GM12878 (cell line): Measurements from ENCODE around the gene CCDC8.

Experiments
- CTCF ChIP-seq, 3 experiments: IDR thresholded peaks in 2 of 3; conservative IDR thresholded peaks in 1 of 3; 2 replicates each; pipeline ENCODE4 v1.5.1; 2011; ENCODE audit warnings: low read depth in 3 of 3, low read length in 3 of 3, mild to moderate bottlenecking in 3 of 3, control low read depth in 2 of 3, moderate library complexity in 2 of 3, inconsistent platforms in 1 of 3, mixed read lengths in 1 of 3; ENCODE audit not compliant: control insufficient read depth in 2 of 3, insufficient read depth in 1 of 3; ENCODE audit errors: extremely low read depth in 1 of 3
- MTA3 ChIP-seq: IDR thresholded peaks from 2 replicates; pipeline ENCODE4 v1.6.1; 2012; ENCODE audit warnings: low read length, inconsistent platforms, borderline replicate concordance
- MXI1 ChIP-seq: fragments of 150-350 bp; IDR thresholded peaks from 2 replicates; pipeline ENCODE4 v1.6.1; 2011; ENCODE audit warnings: low read depth, mild to moderate bottlenecking, inconsistent platforms, low read length, improper control_type of control experiment
- POLR2A ChIP-seq: IDR thresholded peaks from 2 replicates; pipeline ENCODE4 v1.6.1; 2011; ENCODE audit warnings: low read depth, mild to moderate bottlenecking, low read length
- SIN3A ChIP-seq: IDR thresholded peaks from 2 replicates; pipeline ENCODE4 v1.6.1; 2012; ENCODE audit warnings: low read depth, low read length, improper control_type of control experiment
- ZBTB4 ChIP-seq: fragments of 450-650 bp; formaldehyde crosslinking; IDR thresholded peaks from 2 replicates; pipeline ENCODE4 v1.4.0; 2022; ENCODE audit warnings: mild to moderate bottlenecking, moderate library complexity

- no peak for TF ChIP-seq POLR2A
- TF ChIP-seq CTCF (IDR thresholded peaks at IDR 0.05 in 2 of 3, conservative IDR thresholded peaks at IDR 0.05 in 1 of 3; ENCODE audit: control insufficient read depth in 2 of 3, extremely low read depth in 1 of 3, insufficient read depth in 1 of 3, low read depth in 3 of 3, low read length in 3 of 3) = no peak
- no peak for TF ChIP-seq SIN3A
- TF ChIP-seq MXI1 = no peak
- TF ChIP-seq ZBTB4 = no peak
- TF ChIP-seq MTA3 = no peak
Observed at GRCh38 chr19:46385636-46386035, 27.7 kb downstream of the CCDC8 start.
